T-helper 1 cell treated with Interleukin-12 subunit alpha and Interleukin-12 subunit beta and Interleukin-4 antibody, amounts not matched to agents 30 μg/mL and 1 μg/mL, for 36 hours (primary cell): ENCODE results near the gene YY1AP1.
"Not testable (repeated sequence)": the region's sequence is repeated elsewhere in the genome, so short reads cannot be mapped to it uniquely, and the experiment has no call there.

Source experiments
- H3K27ac Mint-ChIP-seq: one replicate; pipeline ENCODE4 v1.8.0; 2021; ENCODE audit warnings: mild to moderate bottlenecking, mixed read lengths
- H3K27me3 Mint-ChIP-seq: one replicate; pipeline ENCODE4 v1.8.0; 2021; ENCODE audit warnings: low read depth, mixed read lengths
- H3K36me3 Mint-ChIP-seq: one replicate; pipeline ENCODE4 v1.8.0; 2021; ENCODE audit warnings: low read depth, mixed read lengths
- H3K4me1 Mint-ChIP-seq: one replicate; pipeline ENCODE4 v1.8.0; 2021; ENCODE audit warnings: low read depth, mixed read lengths
- H3K4me3 Mint-ChIP-seq: one replicate; pipeline ENCODE4 v1.8.0; 2021; ENCODE audit warnings: mild to moderate bottlenecking, moderate library complexity, mixed read lengths
- H3K9me3 Mint-ChIP-seq: one replicate; pipeline ENCODE4 v1.8.0; 2021; ENCODE audit warnings: mixed read lengths

The YY1AP1 gene

GRCh38 chr1:155645648-155646047 lies 42.9 kb downstream of the YY1AP1 start:
- Mint-ChIP-seq H3K4me1 (peaks cover 1% of the 10 kb centered on the region), H3K27me3 (no peaks in the 10 kb centered on the region), H3K36me3 (peaks cover 11% of the 10 kb centered on the region), H3K9me3 (peaks cover 25% of the 10 kb centered on the region), H3K27ac (no peak overlapping the region), H3K4me3 (no peak overlapping the region)

- H3K36me3 Mint-ChIP-seq: peaks cover 11% of the 10 kb centered on the region
- H3K27me3 Mint-ChIP-seq: no peaks in the 10 kb centered on the region
- H3K4me3 Mint-ChIP-seq: no peak overlapping the region
- H3K4me1 Mint-ChIP-seq: peaks cover under 1% of the 10 kb centered on the region
- H3K9me3 Mint-ChIP-seq: peaks cover 24% of the 10 kb centered on the region
- H3K27ac Mint-ChIP-seq: no peak overlapping the region
Measured at GRCh38 chr1:155645034-155645598, 43.5 kb downstream of the YY1AP1 start.

- Mint-ChIP-seq H3K27me3 (no peaks in the 10 kb centered on the region), H3K9me3 (peaks cover 22% of the 10 kb centered on the region), H3K4me1 (no peaks in the 10 kb centered on the region), H3K27ac (no peak overlapping the region), H3K4me3 (no peak overlapping the region), H3K36me3 (peaks cover 11% of the 10 kb centered on the region)
Measured at GRCh38 chr1:155643230-155643629, 45.3 kb downstream of the YY1AP1 start.

GRCh38 chr1:155642559-155643180 lies 45.9 kb downstream of the YY1AP1 start:
- not testable (repeated sequence) for H3K4me1 Mint-ChIP-seq, H3K27me3 Mint-ChIP-seq, H3K4me3 Mint-ChIP-seq, H3K27ac Mint-ChIP-seq
- Mint-ChIP-seq H3K36me3 (peaks cover 11% of the 10 kb centered on the region), H3K9me3 (peaks cover 22% of the 10 kb centered on the region)

- Mint-ChIP-seq H3K27me3 (no peaks in the 10 kb centered on the region), H3K4me3 (no peak overlapping the region), H3K36me3 (peaks cover 12% of the 10 kb centered on the region), H3K27ac (no peak overlapping the region), H3K4me1 (peaks cover 19% of the 10 kb centered on the region), H3K9me3 (peaks cover 22% of the 10 kb centered on the region)
Measured at GRCh38 chr1:155640367-155640766, 48.2 kb downstream of the YY1AP1 start.

- H3K36me3 Mint-ChIP-seq: peaks cover 4% of the 10 kb centered on the region
Measured at GRCh38 chr1:155636397-155637153, 52.0 kb downstream of the YY1AP1 start.

GRCh38 chr1:155626428-155626827 lies 62.1 kb downstream of the YY1AP1 start:
- H3K27me3 Mint-ChIP-seq, H3K4me3 Mint-ChIP-seq, H3K9me3 Mint-ChIP-seq: not testable (repeated sequence)

More at GRCh38 chr1:155636397-155637153, 52.0 kb downstream of the YY1AP1 start:
- Mint-ChIP-seq H3K4me3 (peak overlapping the region; percentile 94), H3K9me3 (peaks cover 2% of the 10 kb centered on the region), H3K4me1 (peaks cover 19% of the 10 kb centered on the region), H3K27ac (peak overlapping the region; percentile 90), H3K27me3 (no peaks in the 10 kb centered on the region)

GRCh38 chr1:155623357-155623756 lies 65.2 kb downstream of the YY1AP1 start:
- H3K36me3 Mint-ChIP-seq: no peaks in the 10 kb centered on the region
- H3K4me3 Mint-ChIP-seq: no peak overlapping the region
- no peaks in the 10 kb centered on the region for H3K4me1 Mint-ChIP-seq
- peaks cover 6% of the 10 kb centered on the region for H3K27me3 Mint-ChIP-seq
- H3K27ac Mint-ChIP-seq: no peak overlapping the region
- H3K9me3 Mint-ChIP-seq: no peaks in the 10 kb centered on the region

More at GRCh38 chr1:155626428-155626827, 62.1 kb downstream of the YY1AP1 start:
- H3K36me3 Mint-ChIP-seq, H3K27ac Mint-ChIP-seq, H3K4me1 Mint-ChIP-seq: not testable (repeated sequence)

GRCh38 chr1:155622191-155622590 lies 66.4 kb downstream of the YY1AP1 start:
- Mint-ChIP-seq H3K27me3 (peaks cover 6% of the 10 kb centered on the region), H3K4me3 (no peak overlapping the region), H3K27ac (no peak overlapping the region), H3K36me3 (no peaks in the 10 kb centered on the region), H3K4me1 (no peaks in the 10 kb centered on the region), H3K9me3 (no peaks in the 10 kb centered on the region)

- H3K9me3 Mint-ChIP-seq, H3K4me1 Mint-ChIP-seq, H3K27me3 Mint-ChIP-seq, H3K4me3 Mint-ChIP-seq, H3K27ac Mint-ChIP-seq: not testable (repeated sequence)
- H3K36me3 Mint-ChIP-seq: peaks cover 12% of the 10 kb centered on the region
Measured at GRCh38 chr1:155613226-155613625, 75.3 kb downstream of the YY1AP1 start.

- H3K4me3 Mint-ChIP-seq: peak overlapping the region; percentile 96
Measured at GRCh38 chr1:155610257-155610647, 78.3 kb downstream of the YY1AP1 start.

GRCh38 chr1:155609515-155610256 lies 78.9 kb downstream of the YY1AP1 start, which contains the start of gene MSTO1:
Gene MSTO1, plus strand, starts transcription at chr1:155610218. Its CDS starts 31 bp downstream, at chr1:155610249.
- Mint-ChIP-seq H3K36me3 (peaks cover 12% of the 10 kb centered on the region), H3K27me3 (peaks cover 4% of the 10 kb centered on the region), H3K27ac (peak within 1 kb of the TSS; percentile 93), H3K4me1 (peaks cover 7% of the 10 kb centered on the region), H3K9me3 (no peaks in the 10 kb centered on the region), H3K4me3 (peak within 1 kb of the TSS; percentile 96)

More at GRCh38 chr1:155610257-155610647, 78.3 kb downstream of the YY1AP1 start:
- not testable (repeated sequence) for H3K27me3 Mint-ChIP-seq, H3K9me3 Mint-ChIP-seq, H3K4me1 Mint-ChIP-seq, H3K27ac Mint-ChIP-seq
- H3K36me3 Mint-ChIP-seq: peaks cover 12% of the 10 kb centered on the region
